ENCODE data around the gene DTX1.

The DTX1 gene

GRCh38 chr12:113070117-113070906 is 13.8 kb downstream of the DTX1 start:
- DNase-seq (ENCODE audit: low read depth in 2 of 2, low spot score in 1 of 2): no peak

- no peak for DNase-seq (ENCODE audit: low read depth in 2 of 2, low spot score in 1 of 2)
Observed at GRCh38 chr12:113071135-113072112, 14.9 kb downstream of the DTX1 start.

- no peak for DNase-seq (ENCODE audit: low read depth in 2 of 2, low spot score in 1 of 2)
Observed at GRCh38 chr12:113072136-113072535, 15.6 kb downstream of the DTX1 start.

- no peak for DNase-seq (ENCODE audit: low read depth in 2 of 2, low spot score in 1 of 2)
Observed at GRCh38 chr12:113073586-113073985, 17.1 kb downstream of the DTX1 start.

- DNase-seq (ENCODE audit: low read depth in 2 of 2, low spot score in 1 of 2): no peak
Observed at GRCh38 chr12:113075137-113075683, 18.7 kb downstream of the DTX1 start.

GRCh38 chr12:113077057-113077858 is 20.7 kb downstream of the DTX1 start:
- no peak for DNase-seq (ENCODE audit: low read depth in 2 of 2, low spot score in 1 of 2)

GRCh38 chr12:113077859-113078255 is 21.3 kb downstream of the DTX1 start:
- DNase-seq (ENCODE audit: low read depth in 2 of 2, low spot score in 1 of 2): no peak

GRCh38 chr12:113081873-113082272 is 25.3 kb downstream of the DTX1 start:
- no peak for DNase-seq (ENCODE audit: low read depth in 2 of 2, low spot score in 1 of 2)

- no peak for DNase-seq (ENCODE audit: low read depth in 2 of 2, low spot score in 1 of 2)
Observed at GRCh38 chr12:113082486-113083148, 26.1 kb downstream of the DTX1 start.

- no peak for DNase-seq (ENCODE audit: low read depth in 2 of 2, low spot score in 1 of 2)
Observed at GRCh38 chr12:113083863-113084435, 27.4 kb downstream of the DTX1 start.

GRCh38 chr12:113086249-113087164 is 30.0 kb downstream of the DTX1 start:
- DNase-seq (ENCODE audit: low read depth in 2 of 2, low spot score in 1 of 2): no peak

GRCh38 chr12:113087193-113087592 is 30.7 kb downstream of the DTX1 start:
- no peak for DNase-seq (ENCODE audit: low read depth in 2 of 2, low spot score in 1 of 2)

- DNase-seq (ENCODE audit: low read depth in 2 of 2, low spot score in 1 of 2): no peak
Observed at GRCh38 chr12:113088037-113088436, 31.5 kb downstream of the DTX1 start.

GRCh38 chr12:113088971-113089756 is 32.6 kb downstream of the DTX1 start:
- DNase-seq (ENCODE audit: low read depth in 2 of 2, low spot score in 1 of 2): peak in 1 of 2 donors; percentile 9

GRCh38 chr12:113089839-113090238 is 33.3 kb downstream of the DTX1 start:
- DNase-seq (ENCODE audit: low read depth in 2 of 2, low spot score in 1 of 2): no peak

- no peak for DNase-seq (ENCODE audit: low read depth in 2 of 2, low spot score in 1 of 2)
Observed at GRCh38 chr12:113090740-113091139, 34.2 kb downstream of the DTX1 start.

- no peak for DNase-seq (ENCODE audit: low read depth in 2 of 2, low spot score in 1 of 2)
Observed at GRCh38 chr12:113091506-113091905, 35.0 kb downstream of the DTX1 start.
